ENCODE results near the gene GDPD5. TPM values are rescaled to one million over a fixed set of nuclear protein-coding genes. Genes with fewer than 3 reads are reported as not detected.

The GDPD5 gene
- total and polyA plus RNA-seq, 9 of the 15 experiments (the other 6 are each of a cell fraction or from before 2014, with no cell fraction given), result 0.32 to 27.3 (median 8.0) TPM

DNA sequence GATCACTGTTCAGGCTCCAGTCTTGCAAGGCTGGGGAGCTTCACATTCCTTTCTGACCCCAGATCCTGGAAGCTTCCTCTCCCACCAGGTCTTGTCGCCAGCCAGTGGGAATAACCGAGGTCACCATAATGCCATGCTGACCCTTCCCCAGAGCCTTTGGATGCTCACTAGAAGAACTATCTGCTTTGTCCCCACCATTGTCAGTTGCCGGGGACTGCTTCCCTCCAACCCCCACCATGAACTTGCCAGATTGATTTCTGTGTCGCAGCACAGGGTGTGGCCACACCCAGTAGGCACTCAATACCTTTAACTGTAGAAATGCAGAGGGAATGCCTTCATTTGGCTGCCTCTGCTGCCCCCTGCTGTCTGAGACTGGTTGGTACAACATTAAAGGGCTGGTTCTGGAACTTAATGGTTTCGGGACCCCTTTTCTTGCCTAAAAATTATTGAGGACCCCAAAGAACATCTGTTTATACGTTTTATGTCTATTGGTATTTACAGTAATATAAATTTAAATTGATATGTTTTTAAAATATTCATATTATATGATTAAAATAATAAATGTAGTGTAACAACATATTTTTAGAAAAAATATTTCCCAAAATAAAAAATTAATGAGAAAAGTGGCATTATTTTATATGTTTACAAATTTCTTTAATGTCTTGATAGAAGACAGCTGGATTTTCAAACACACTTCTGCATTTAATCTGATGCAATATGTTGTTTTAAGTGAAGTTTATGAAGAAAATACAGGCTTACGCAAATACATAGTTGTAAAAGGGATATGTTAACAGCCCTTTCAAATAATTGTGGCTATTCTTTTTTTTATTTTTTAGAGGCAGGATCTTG lies 6.7 kb upstream of the GDPD5 start (continued):
- TF ChIP-seq, protein P1, sequence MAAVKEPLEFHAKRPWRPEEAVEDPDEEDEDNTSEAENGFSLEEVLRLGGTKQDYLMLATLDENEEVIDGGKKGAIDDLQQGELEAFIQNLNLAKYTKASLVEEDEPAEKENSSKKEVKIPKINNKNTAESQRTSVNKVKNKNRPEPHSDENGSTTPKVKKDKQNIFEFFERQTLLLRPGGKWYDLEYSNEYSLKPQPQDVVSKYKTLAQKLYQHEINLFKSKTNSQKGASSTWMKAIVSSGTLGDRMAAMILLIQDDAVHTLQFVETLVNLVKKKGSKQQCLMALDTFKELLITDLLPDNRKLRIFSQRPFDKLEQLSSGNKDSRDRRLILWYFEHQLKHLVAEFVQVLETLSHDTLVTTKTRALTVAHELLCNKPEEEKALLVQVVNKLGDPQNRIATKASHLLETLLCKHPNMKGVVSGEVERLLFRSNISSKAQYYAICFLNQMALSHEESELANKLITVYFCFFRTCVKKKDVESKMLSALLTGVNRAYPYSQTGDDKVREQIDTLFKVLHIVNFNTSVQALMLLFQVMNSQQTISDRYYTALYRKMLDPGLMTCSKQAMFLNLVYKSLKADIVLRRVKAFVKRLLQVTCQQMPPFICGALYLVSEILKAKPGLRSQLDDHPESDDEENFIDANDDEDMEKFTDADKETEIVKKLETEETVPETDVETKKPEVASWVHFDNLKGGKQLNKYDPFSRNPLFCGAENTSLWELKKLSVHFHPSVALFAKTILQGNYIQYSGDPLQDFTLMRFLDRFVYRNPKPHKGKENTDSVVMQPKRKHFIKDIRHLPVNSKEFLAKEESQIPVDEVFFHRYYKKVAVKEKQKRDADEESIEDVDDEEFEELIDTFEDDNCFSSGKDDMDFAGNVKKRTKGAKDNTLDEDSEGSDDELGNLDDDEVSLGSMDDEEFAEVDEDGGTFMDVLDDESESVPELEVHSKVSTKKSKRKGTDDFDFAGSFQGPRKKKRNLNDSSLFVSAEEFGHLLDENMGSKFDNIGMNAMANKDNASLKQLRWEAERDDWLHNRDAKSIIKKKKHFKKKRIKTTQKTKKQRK (IDR thresholded peaks at IDR 0.05; ENCODE audit: borderline replicate concordance, low read depth, low read length), result no peak
- TF ChIP-seq ZNF12 (CRISPR knock-in tag; IDR thresholded peaks at IDR 0.05) (no peak), CREM (IDR thresholded peaks at IDR 0.05; ENCODE audit: low read depth) (peak; percentile 37; the same call in 1 of the 2 replicates), NEUROD1 (IDR thresholded peaks at IDR 0.05; ENCODE audit: borderline replicate concordance, low read depth, low read length, partially characterized antibody) (peak; percentile 29), ZBTB17 (CRISPR knock-in tag; IDR thresholded peaks at IDR 0.05) (no peak), GABPB2 (CRISPR knock-in tag; conservative IDR thresholded peaks at IDR 0.05) (no peak), ESRRB (CRISPR knock-in tag; IDR thresholded peaks at IDR 0.05; ENCODE audit: borderline replicate concordance) (no peak), PYGO2 (tag; IDR thresholded peaks at IDR 0.05) (no peak), FOXA1 (IDR thresholded peaks at IDR 0.05; ENCODE audit: borderline replicate concordance) (no peak), KAT7 (CRISPR knock-in tag; IDR thresholded peaks at IDR 0.05; ENCODE audit: borderline replicate concordance) (no peak), NCOA4 (IDR thresholded peaks at IDR 0.05; ENCODE audit: partially characterized antibody) (no peak), IFI16 (CRISPR knock-in tag; IDR thresholded peaks at IDR 0.05) (no peak), NUFIP1 (IDR thresholded peaks at IDR 0.05; ENCODE audit: partially characterized antibody) (no peak), SMARCA5 (IDR thresholded peaks at IDR 0.05) (no peak), CC2D1A (IDR thresholded peaks at IDR 0.05) (peak; percentile 60), ZFP36 (IDR thresholded peaks at IDR 0.05; ENCODE audit: low read depth, low read length, partially characterized antibody) (no peak)
- TF ChIP-seq, protein P2, sequence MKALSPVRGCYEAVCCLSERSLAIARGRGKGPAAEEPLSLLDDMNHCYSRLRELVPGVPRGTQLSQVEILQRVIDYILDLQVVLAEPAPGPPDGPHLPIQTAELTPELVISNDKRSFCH (CRISPR knock-in tag; IDR thresholded peaks at IDR 0.05), result no peak
- TF ChIP-seq, protein P2 (tag; IDR thresholded peaks at IDR 0.05), result no peak
- TF ChIP-seq, protein P3, sequence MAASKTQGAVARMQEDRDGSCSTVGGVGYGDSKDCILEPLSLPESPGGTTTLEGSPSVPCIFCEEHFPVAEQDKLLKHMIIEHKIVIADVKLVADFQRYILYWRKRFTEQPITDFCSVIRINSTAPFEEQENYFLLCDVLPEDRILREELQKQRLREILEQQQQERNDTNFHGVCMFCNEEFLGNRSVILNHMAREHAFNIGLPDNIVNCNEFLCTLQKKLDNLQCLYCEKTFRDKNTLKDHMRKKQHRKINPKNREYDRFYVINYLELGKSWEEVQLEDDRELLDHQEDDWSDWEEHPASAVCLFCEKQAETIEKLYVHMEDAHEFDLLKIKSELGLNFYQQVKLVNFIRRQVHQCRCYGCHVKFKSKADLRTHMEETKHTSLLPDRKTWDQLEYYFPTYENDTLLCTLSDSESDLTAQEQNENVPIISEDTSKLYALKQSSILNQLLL (CRISPR knock-in tag; IDR thresholded peaks at IDR 0.05; ENCODE audit: borderline replicate concordance), result no peak
- TF ChIP-seq, protein P4, sequence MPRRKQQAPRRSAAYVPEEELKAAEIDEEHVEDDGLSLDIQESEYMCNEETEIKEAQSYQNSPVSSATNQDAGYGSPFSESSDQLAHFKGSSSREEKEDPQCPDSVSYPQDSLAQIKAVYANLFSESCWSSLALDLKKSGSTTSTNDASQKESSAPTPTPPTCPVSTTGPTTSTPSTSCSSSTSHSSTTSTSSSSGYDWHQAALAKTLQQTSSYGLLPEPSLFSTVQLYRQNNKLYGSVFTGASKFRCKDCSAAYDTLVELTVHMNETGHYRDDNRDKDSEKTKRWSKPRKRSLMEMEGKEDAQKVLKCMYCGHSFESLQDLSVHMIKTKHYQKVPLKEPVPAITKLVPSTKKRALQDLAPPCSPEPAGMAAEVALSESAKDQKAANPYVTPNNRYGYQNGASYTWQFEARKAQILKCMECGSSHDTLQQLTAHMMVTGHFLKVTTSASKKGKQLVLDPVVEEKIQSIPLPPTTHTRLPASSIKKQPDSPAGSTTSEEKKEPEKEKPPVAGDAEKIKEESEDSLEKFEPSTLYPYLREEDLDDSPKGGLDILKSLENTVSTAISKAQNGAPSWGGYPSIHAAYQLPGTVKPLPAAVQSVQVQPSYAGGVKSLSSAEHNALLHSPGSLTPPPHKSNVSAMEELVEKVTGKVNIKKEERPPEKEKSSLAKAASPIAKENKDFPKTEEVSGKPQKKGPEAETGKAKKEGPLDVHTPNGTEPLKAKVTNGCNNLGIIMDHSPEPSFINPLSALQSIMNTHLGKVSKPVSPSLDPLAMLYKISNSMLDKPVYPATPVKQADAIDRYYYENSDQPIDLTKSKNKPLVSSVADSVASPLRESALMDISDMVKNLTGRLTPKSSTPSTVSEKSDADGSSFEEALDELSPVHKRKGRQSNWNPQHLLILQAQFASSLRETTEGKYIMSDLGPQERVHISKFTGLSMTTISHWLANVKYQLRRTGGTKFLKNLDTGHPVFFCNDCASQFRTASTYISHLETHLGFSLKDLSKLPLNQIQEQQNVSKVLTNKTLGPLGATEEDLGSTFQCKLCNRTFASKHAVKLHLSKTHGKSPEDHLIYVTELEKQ (CRISPR knock-in tag; IDR thresholded peaks at IDR 0.05), result no peak
